Esophagus (tissue), 2 donors: ENCODE data around the gene SRD5A3. TPM values are rescaled to one million over a fixed set of nuclear protein-coding genes. Genes with fewer than 3 reads are reported as not detected.

Experiments used
- H3K27ac ChIP-seq, 2 donors: one replicate each; pipeline ENCODE4 v1.5.1; 2013; ENCODE audit warnings: low read depth in 2 of 2, mild to moderate bottlenecking in 2 of 2, inconsistent platforms in 1 of 2, low read length in 1 of 2, moderate library complexity in 1 of 2
- H3K27me3 ChIP-seq, 2 donors: one replicate each; pipeline ENCODE4 v1.6.1; 2013; ENCODE audit warnings: low read length in 2 of 2, control low read depth in 1 of 2, mild to moderate bottlenecking in 1 of 2; ENCODE audit not compliant: insufficient read depth in 2 of 2, control insufficient read depth in 1 of 2
- H3K36me3 ChIP-seq, 2 donors: one replicate each; pipeline ENCODE4 v1.6.1; 2013; ENCODE audit warnings: low read length in 1 of 2; ENCODE audit not compliant: control insufficient read depth in 2 of 2, insufficient read depth in 2 of 2
- H3K4me1 ChIP-seq, 2 donors: one replicate each; pipeline ENCODE4 v1.6.1; 2013; ENCODE audit warnings: low read length in 1 of 2; ENCODE audit not compliant: control insufficient read depth in 2 of 2, insufficient read depth in 2 of 2
- H3K4me3 ChIP-seq, 2 donors: one replicate each; pipeline ENCODE4 v1.5.1; 2013; ENCODE audit warnings: low read length in 2 of 2, mild to moderate bottlenecking in 2 of 2, low read depth in 1 of 2, moderate library complexity in 1 of 2
- H3K9me3 ChIP-seq, 2 donors: one replicate each; pipeline ENCODE4 v1.6.1; 2013; ENCODE audit warnings: mild to moderate bottlenecking in 2 of 2, low read depth in 1 of 2, low read length in 1 of 2, moderate library complexity in 1 of 2; ENCODE audit not compliant: control insufficient read depth in 2 of 2, insufficient read depth in 1 of 2
- WGBS, 2 donors: extraction: QIAGEN DNeasy Blood & Tissue Kit; methylation state at CpG; one replicate each; pipeline ENCODE4 v1.1.7; 2013; 5-methylcytosine and 5-hydroxymethylcytosine counted together
- polyA plus RNA-seq, 2 donors: library from polyadenylated mRNA; stranded (reverse); fragments of 200-250 nt; gene quantifications; one replicate each; pipeline ENCODE4 v1.2.3, GENCODE V29; 2013
- donor health status: healthy with polysubstance abuse.
- donor health status: Bipolar disorder and iron deficiency.

Gene SRD5A3
- polyA plus RNA-seq, 2 donors: 22.4 to 25.1 TPM

DNA sequence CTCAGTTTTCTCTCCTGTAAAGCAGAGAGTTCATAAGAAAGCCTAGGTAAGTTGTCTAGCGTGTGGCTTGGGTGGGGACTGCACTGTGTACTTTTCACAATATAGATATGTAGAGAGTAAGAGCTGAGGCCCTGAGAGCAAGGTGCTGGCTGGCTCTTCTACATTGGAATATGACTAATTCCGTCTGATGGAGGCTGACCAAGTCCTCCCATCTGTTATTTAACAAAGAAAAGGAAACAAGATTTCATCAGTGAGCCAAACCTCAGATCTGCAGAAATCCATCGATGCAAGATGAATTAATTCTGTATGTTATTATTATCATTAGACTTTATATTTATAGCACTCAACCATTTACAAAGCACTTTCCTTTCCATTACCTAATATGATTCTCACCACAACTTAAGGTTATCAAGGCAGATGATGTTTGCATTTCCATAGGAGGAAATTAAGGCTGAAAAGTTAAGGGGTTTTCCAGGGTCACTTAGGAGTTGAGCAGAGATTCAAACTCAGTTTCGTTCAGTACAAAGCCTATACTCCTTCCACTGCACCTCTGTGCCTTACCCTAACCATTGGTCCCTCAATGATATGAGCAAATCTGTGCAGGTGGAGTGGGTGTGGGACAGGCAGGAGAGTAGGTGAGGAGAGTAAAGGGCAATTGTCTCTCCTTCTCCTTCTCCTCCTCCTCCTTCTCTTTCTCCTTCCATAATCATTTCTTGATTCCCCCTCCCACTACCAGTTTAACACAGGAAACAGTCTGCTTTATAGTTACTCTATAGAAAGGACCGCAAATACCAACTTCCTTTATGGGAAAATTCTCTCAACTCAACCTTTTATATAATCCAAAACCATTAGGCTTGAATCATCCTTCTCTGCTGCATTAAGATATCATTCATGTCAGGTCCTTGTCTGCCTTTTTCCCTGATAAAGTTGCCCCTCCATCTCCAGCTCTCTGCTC lies 27.6 kb upstream of the SRD5A3 start:
- Histone ChIP-seq H3K27ac (no peak overlapping the region), H3K27me3 (no peaks in the 10 kb centered on the region), H3K4me3 (no peak overlapping the region), H3K4me1 (no peaks in the 10 kb centered on the region), H3K36me3 (no peaks in the 10 kb centered on the region), H3K9me3 (no peaks in the 10 kb centered on the region)
- WGBS, 2 donors: 36 to 53% methylated on average over 5 of the region's 5 CpGs

DNA sequence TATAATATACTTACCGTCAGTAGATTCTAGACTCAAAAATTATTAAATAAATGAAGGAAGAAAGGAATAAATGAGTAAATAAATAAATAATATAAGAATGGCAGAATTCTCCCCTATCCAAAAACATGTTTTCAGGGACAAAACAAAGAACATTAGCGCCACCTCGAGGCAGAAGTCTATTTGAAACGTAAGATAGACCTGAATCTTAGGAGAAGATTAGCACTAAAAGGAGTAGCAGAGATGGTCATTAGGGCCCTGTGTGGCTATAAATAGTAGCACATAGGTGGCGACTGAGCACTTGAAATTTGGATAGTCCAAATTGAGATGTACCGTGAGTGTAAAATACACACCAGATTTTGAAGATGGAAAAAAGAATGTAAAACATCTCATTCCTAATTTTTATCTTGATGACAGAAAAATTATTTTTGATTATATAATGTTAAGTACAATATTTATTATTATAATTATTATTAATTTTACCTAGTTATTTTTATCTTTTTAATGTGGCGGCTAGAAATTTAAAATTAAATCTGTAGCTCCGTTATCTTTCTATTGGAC lies 24.3 kb upstream of the SRD5A3 start:
- WGBS, 2 donors: 22 to 24% methylated on average over 8 of the region's 8 CpGs
- Histone ChIP-seq H3K4me1 (no peaks in the 10 kb centered on the region), H3K27me3 (no peaks in the 10 kb centered on the region), H3K27ac (no peak overlapping the region), H3K9me3 (no peaks in the 10 kb centered on the region), H3K36me3 (no peaks in the 10 kb centered on the region), H3K4me3 (no peak overlapping the region)

DNA sequence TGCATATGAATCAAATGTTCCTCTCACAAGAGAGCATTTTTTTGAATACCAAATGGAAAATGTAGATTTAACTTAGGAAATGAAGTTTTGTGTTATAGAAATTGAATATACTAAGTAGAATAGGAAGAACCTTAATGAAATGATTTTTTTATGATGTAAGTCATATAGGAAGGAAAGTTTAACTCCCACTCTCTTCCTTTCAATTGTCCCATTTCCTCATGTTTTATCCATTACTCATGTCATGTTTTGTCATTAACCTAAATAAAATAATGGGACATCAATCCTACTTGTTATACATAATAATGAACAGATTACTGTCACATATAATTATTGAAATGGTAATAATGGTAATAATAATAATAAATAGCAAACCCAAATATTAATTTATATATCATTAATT lies 22.7 kb upstream of the SRD5A3 start:
- Histone ChIP-seq H3K27me3 (no peaks in the 10 kb centered on the region), H3K4me1 (no peaks in the 10 kb centered on the region), H3K27ac (no peak overlapping the region), H3K9me3 (no peaks in the 10 kb centered on the region), H3K4me3 (no peak overlapping the region), H3K36me3 (no peaks in the 10 kb centered on the region)

DNA sequence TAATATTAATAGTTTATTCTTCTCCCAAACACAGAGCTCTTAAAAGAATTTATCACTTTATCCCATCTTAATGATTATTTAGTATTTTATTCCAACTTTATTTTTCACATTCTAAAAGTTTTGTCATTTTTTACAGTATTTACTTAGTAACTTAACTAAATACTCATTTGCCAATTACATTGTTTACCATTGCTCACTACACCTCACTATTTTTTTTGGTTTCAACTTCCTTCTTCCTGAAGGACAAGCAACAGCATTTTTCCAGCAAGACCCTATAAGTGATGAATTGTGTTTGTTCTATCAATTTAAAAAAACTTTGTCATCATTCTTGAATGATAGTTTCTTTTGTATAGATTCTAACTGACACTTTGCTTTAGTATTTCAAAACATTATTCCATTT lies 19.4 kb upstream of the SRD5A3 start:
- Histone ChIP-seq H3K36me3 (no peaks in the 10 kb centered on the region), H3K4me1 (no peaks in the 10 kb centered on the region), H3K9me3 (no peaks in the 10 kb centered on the region), H3K27me3 (no peaks in the 10 kb centered on the region), H3K27ac (no peak overlapping the region), H3K4me3 (no peak overlapping the region)

DNA sequence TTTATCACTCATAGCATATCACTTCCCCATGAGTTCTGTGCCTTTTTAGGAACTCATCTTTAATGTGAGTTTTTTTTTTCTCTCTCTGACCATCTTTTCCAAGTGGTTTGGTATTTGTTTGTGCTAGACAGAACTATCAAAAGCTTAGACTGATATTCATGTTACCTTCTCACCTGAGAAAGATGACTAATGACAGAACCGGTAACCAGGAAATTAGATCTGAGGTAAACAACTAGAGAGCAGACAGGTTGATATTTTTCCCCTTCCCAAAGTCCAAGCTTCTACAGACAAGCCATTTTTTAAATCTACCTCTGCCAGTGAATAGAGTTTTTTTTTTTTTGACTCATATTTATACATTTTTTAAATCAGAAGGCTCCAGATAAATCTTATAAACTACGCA lies 17.0 kb upstream of the SRD5A3 start:
- no peaks in the 10 kb centered on the region for H3K36me3 ChIP-seq
- H3K27ac ChIP-seq: no peak overlapping the region
- WGBS, 2 donors: 74 to 79% methylated on average over 2 of the region's 2 CpGs
- no peaks in the 10 kb centered on the region for H3K4me1 ChIP-seq
- H3K27me3 ChIP-seq: no peaks in the 10 kb centered on the region
- no peak overlapping the region for H3K4me3 ChIP-seq
- no peaks in the 10 kb centered on the region for H3K9me3 ChIP-seq

DNA sequence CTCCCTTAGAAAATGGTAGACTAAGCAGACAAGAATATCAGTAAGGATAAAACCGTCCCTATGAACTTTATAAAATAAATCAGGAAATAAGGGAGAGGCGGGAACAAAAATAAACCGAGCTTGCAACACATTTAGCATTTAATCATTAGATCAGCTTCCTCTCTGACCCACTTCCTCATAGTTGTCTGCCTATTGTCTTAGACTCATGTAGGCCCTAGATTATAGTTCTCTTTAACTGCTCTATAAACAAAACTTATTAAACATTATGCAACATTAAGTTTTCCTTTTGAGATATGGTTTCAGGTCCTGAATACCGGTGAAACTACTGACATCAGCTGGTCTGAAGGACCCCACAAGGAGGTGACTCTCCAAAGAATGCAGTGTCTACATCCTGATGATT lies 15.8 kb upstream of the SRD5A3 start:
- Histone ChIP-seq H3K36me3 (no peaks in the 10 kb centered on the region), H3K9me3 (no peaks in the 10 kb centered on the region), H3K27ac (peak overlapping the region; percentile 21 to 44), H3K4me1 (no peaks in the 10 kb centered on the region), H3K4me3 (no peak overlapping the region), H3K27me3 (no peaks in the 10 kb centered on the region)
- WGBS, 2 donors: 56 to 58% methylated on average over 4 of the region's 4 CpGs

DNA sequence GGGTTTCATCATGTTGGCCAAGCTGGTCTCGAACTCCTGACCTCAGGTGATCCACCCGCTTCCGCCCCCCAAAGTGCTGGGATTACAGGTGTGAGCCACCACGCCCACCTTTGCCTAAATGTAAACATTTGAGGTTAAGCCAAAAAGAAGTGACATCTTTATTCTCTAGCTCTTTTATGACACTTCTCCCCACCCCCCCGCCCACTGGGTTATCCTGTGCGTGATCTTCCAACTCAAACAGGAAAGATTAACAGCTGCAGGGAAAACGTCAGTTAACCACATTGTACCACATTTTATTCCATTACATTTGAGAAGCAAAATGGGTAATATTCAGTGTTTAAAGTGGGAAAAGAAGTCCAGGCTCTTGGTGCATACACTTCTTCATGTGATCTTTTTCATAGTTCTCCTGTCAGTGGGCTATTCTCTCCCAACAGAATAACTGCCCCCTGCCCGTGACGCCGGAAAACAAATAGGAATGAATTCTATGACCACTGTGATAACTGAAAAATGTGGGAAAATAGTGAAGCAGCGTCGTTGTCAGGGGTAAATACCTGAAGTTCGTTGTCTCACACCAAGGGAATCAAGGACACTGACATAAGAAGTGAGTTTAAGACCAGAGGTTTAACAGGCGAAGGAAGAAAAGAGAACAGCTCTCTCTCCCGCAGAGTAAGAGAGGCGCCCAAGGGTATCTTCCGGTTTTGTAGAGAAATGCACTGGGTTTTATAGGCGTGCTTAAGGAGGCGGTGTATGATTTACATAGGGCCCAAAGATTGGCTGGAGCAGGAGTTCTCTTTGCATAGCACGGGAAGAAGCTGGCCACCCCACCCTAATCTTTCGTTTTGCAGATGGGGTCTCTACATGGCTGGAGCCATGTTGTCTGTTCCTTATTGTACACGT lies 9.7 kb upstream of the SRD5A3 start:
- H3K36me3 ChIP-seq: no peaks in the 10 kb centered on the region
- WGBS, 2 donors: 76 to 77% methylated on average over 22 of the region's 22 CpGs
- no peaks in the 10 kb centered on the region for H3K9me3 ChIP-seq
- H3K27ac ChIP-seq: no peak overlapping the region
- H3K4me1 ChIP-seq: no peaks in the 10 kb centered on the region
- H3K27me3 ChIP-seq: no peaks in the 10 kb centered on the region
- H3K4me3 ChIP-seq: no peak overlapping the region

DNA sequence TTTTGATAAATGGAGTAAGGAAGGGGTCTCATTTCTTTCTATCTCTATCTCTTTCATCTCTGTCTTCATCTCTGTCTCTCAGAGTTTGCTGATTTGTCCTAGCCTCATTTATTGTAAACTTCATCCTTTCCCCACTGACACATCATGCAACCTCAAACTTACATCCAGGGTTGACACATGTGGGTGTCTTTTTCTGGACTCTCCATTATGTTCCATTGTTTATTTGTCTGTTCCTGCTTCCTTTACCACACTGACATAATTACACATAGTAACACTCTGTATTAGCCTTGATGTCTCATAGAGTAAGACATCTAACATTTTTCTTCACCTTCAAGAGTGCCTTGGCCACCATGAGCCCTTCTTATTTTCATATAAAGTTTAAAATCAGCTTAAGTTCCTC lies 8.1 kb upstream of the SRD5A3 start:
- Histone ChIP-seq H3K4me1 (no peaks in the 10 kb centered on the region), H3K27me3 (no peaks in the 10 kb centered on the region), H3K27ac (no peak overlapping the region), H3K9me3 (no peaks in the 10 kb centered on the region), H3K4me3 (no peak overlapping the region), H3K36me3 (no peaks in the 10 kb centered on the region)

DNA sequence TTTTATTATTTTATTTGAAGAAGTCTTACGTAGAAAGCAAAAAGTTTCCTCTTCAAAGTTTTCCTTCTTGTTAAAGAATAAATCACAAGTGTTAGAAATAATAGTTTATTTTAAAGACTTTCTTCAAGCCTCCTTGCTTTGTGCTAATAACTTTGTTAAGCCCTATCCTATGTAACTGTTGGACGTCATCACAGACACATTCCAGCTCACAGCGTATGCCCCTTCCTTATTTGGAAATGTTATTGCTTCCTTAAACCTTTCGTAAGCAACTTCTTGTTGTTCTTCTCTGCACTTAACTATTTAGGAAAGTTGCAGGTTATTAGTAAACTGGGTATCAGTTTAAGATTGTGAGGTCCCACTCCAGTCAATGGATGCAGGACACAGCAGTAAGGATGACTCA lies 7.6 kb upstream of the SRD5A3 start:
- Histone ChIP-seq H3K27ac (no peak overlapping the region), H3K36me3 (no peaks in the 10 kb centered on the region), H3K9me3 (no peaks in the 10 kb centered on the region), H3K4me3 (no peak overlapping the region), H3K4me1 (no peaks in the 10 kb centered on the region), H3K27me3 (no peaks in the 10 kb centered on the region)
- WGBS, 2 donors: 75 to 79% methylated on average over 4 of the region's 4 CpGs
